Prostate gland (tissue), 2 donors: ENCODE data around the gene C20orf202. TPM values are rescaled to one million over a fixed set of nuclear protein-coding genes. Genes with fewer than 3 reads are reported as not detected.
"Not testable (repeated sequence)": the region's sequence is repeated elsewhere in the genome, so short reads cannot be mapped to it uniquely, and the experiment has no call there.

ENCODE experiments used
- DNase-seq: peaks from one replicate; pipeline ENCODE4 v3.0.0-alpha.2; 2019; ENCODE audit warnings: low spot score
- H3K27ac ChIP-seq, 2 donors: fragments of 200-600 bp; sonication (generic); 2 replicates each; pipeline ENCODE4 v1.5.1; 2017 to 2019
- H3K27me3 ChIP-seq: fragments of 200-600 bp; sonication (generic); replicated peaks from 2 replicates; pipeline ENCODE4 v1.5.1; 2019; ENCODE audit not compliant: insufficient read depth
- H3K36me3 ChIP-seq, 2 donors: fragments of 200-600 bp; sonication (generic); 1 replicate in 1 of 2; 2 replicates in 1 of 2; pipeline versions ENCODE4 v1.5.1 to v1.8.1; 2017 to 2019
- H3K4me1 ChIP-seq: fragments of 200-600 bp; sonication (generic); replicated peaks from 2 replicates; pipeline ENCODE4 v1.5.1; 2019
- H3K4me3 ChIP-seq, 2 donors: fragments of 200-600 bp; sonication (generic); 2 replicates each; pipeline ENCODE4 v1.5.1; 2017 to 2019
- H3K9me3 ChIP-seq: fragments of 200-600 bp; sonication (generic); 2 replicates; pipeline ENCODE4 v1.5.1; 2017
- CTCF ChIP-seq, 4 experiments: fragments of 200-600 bp in 2 of 4; fragments of 450-650 bp in 2 of 4; sonication (generic) in 2 of 4; IDR thresholded peaks; 1 replicate in 3 of 4; 2 replicates in 1 of 4; pipeline ENCODE4 v1.5.1; 2016 to 2019; ENCODE audit warnings: antibody characterized with exemption in 4 of 4, mild to moderate bottlenecking in 2 of 4, moderate library complexity in 2 of 4
- POLR2A ChIP-seq: fragments of 450-650 bp; IDR thresholded peaks from one replicate; pipeline ENCODE4 v1.6.1; 2016; ENCODE audit warnings: antibody characterized with exemption, mild to moderate bottlenecking
- POLR2AphosphoS5 ChIP-seq: sonication (generic); formaldehyde crosslinking; IDR thresholded peaks from one replicate; pipeline ENCODE4 v1.6.1; 2017; ENCODE audit warnings: antibody characterized with exemption
- WGBS: methylation state at CpG from one replicate; pipeline ENCODE4 v1.1.5; 2018; 5-methylcytosine and 5-hydroxymethylcytosine counted together
- intact Hi-C: fragments of 100-400 bp; cut with DNase I; formaldehyde crosslinking; loops from one replicate; pipeline ENCODE4 v1.14.2; 2022
- total RNA-seq, 2 donors: library from RNA; depleted of rRNA; stranded (reverse); fragments of >200 nt; gene quantifications; one replicate each; pipeline ENCODE4 v1.1.0, GENCODE V29; 2016

The C20orf202 gene
- total RNA-seq, 2 donors from 2014 or later: not detected

- intact Hi-C loops: no loop called here
- H3K4me1 ChIP-seq: no peaks in the 10 kb centered on the region
- no peak overlapping the region for H3K27ac ChIP-seq
- H3K27me3 ChIP-seq: no peaks in the 10 kb centered on the region
- H3K9me3 ChIP-seq: no peaks in the 10 kb centered on the region
- TF ChIP-seq POLR2AphosphoS5 (no peak), CTCF (IDR thresholded peaks at IDR 0.05) (no peak), POLR2A (no peak)
- DNase-seq: no peak
- no peak overlapping the region for H3K4me3 ChIP-seq
- no peaks in the 10 kb centered on the region for H3K36me3 ChIP-seq
These were observed 38.2 kb downstream of the C20orf202 start for GRCh38 chr20:1241456-1241855.

GRCh38 chr20:1242099-1242498, 38.8 kb downstream of the C20orf202 start:
- H3K27me3 ChIP-seq: no peaks in the 10 kb centered on the region
- no peak for DNase-seq
- no peaks in the 10 kb centered on the region for H3K4me1 ChIP-seq
- H3K36me3 ChIP-seq: no peaks in the 10 kb centered on the region
- WGBS: 95% methylated on average over 3 of the region's 3 CpGs
- H3K9me3 ChIP-seq: no peaks in the 10 kb centered on the region
- H3K4me3 ChIP-seq: no peak overlapping the region
- intact Hi-C loops: no loop called here
- H3K27ac ChIP-seq: no peak overlapping the region
- TF ChIP-seq CTCF (IDR thresholded peaks at IDR 0.05): no peak
- TF ChIP-seq POLR2AphosphoS5: no peak
- TF ChIP-seq POLR2A: no peak

- Histone ChIP-seq H3K36me3 (no peaks in the 10 kb centered on the region), H3K9me3 (no peaks in the 10 kb centered on the region), H3K4me3 (no peak overlapping the region), H3K4me1 (no peaks in the 10 kb centered on the region), H3K27me3 (no peaks in the 10 kb centered on the region), H3K27ac (no peak overlapping the region)
- no peak for TF ChIP-seq POLR2A
- TF ChIP-seq CTCF (IDR thresholded peaks at IDR 0.05): no peak
- TF ChIP-seq POLR2AphosphoS5: no peak
- intact Hi-C loops: no loop called here
- WGBS: 66% methylated on average over 2 of the region's 2 CpGs
- no peak for DNase-seq
These were observed 39.3 kb downstream of the C20orf202 start for GRCh38 chr20:1242530-1242929.

- Histone ChIP-seq H3K9me3 (no peaks in the 10 kb centered on the region), H3K27me3 (no peaks in the 10 kb centered on the region), H3K4me1 (no peaks in the 10 kb centered on the region), H3K4me3 (no peak overlapping the region), H3K36me3 (no peaks in the 10 kb centered on the region), H3K27ac (no peak overlapping the region)
- no peak for TF ChIP-seq POLR2A
- TF ChIP-seq CTCF (IDR thresholded peaks at IDR 0.05): no peak
- TF ChIP-seq POLR2AphosphoS5: no peak
- intact Hi-C loops: no loop called here
- no peak for DNase-seq
- 39% methylated on average over 2 of the region's 2 CpGs for WGBS
These were observed 42.3 kb downstream of the C20orf202 start for GRCh38 chr20:1245578-1245977.

- H3K4me1 ChIP-seq: no peaks in the 10 kb centered on the region
- H3K27me3 ChIP-seq: no peaks in the 10 kb centered on the region
- H3K4me3 ChIP-seq: no peak overlapping the region
- H3K36me3 ChIP-seq: no peaks in the 10 kb centered on the region
- intact Hi-C loops: no loop called here
- no peaks in the 10 kb centered on the region for H3K9me3 ChIP-seq
- DNase-seq: no peak
- TF ChIP-seq POLR2AphosphoS5: no peak
- TF ChIP-seq POLR2A: no peak
- TF ChIP-seq CTCF (IDR thresholded peaks at IDR 0.05): no peak
- no peak overlapping the region for H3K27ac ChIP-seq
These were observed 44.4 kb downstream of the C20orf202 start for GRCh38 chr20:1247689-1248088.

GRCh38 chr20:1250282-1250681, 47.0 kb downstream of the C20orf202 start:
- 89% methylated on average over 2 of the region's 2 CpGs for WGBS

More at GRCh38 chr20:1250282-1250681, 47.0 kb downstream of the C20orf202 start:
- H3K36me3 ChIP-seq, intact Hi-C loops, DNase-seq, H3K27me3 ChIP-seq, H3K4me1 ChIP-seq, H3K27ac ChIP-seq, H3K9me3 ChIP-seq, H3K4me3 ChIP-seq: not testable (repeated sequence)
